ENCODE data around the gene PIK3R1. TPM values are rescaled to one million over a fixed set of nuclear protein-coding genes. Genes with fewer than 3 reads are reported as not detected.

PIK3R1 gene
- 10 to 100 TPM; 69.6 to 74.1 TPM for total RNA-seq

DNA sequence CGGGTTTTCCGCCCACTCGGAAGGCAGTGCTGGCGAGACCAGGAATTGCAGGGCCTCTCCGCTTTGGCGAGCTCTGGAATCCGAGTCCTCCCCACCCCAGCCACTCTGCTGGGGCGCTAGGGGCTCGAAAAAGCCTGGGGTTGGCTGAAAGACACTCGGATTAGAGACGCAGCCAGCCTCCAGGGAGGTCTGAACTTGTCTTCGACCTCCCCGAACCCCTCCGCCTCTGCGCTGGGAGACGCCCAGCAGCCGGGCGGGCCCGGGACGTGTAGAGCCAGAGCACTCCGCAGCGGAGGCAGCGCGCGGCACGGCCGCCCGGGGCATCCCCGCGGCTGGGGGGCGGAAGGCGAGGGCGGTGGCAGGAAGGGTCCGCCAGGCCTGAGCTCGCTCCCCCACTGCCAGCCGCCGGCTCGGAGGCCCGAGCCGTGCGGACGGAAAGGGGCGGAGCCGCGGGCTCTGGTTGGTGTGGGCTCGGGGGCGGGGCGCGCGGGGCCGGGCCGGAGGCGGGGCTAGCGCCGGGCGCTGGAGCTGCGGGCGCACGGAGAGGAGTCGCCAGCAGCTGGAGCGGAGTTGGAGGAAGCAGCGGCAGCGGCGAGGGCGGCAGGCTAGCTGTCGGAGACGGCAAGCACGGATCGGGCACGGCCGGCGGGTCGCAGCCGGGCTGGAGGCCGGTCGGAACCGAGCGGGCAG, at the start of gene PIK3R1:
Gene PIK3R1, plus strand, starts transcription at position 549 of the 690 bp plus-strand sequence. CDS start 10,920 bp downstream, outside the sequence.

